NCI-H2227 (cell line): ENCODE data around the gene MBOAT2.
"Not testable (repeated sequence)": the region's sequence is repeated elsewhere in the genome, so short reads cannot be mapped to it uniquely, and the experiment has no call there.

ENCODE experiments used
- DNase-seq: peaks from one replicate; lab custom pipeline; 2025; ENCODE audit not compliant: unreplicated experiment; lab: John Stamatoyannopoulos, UW

The MBOAT2 gene, protein sequence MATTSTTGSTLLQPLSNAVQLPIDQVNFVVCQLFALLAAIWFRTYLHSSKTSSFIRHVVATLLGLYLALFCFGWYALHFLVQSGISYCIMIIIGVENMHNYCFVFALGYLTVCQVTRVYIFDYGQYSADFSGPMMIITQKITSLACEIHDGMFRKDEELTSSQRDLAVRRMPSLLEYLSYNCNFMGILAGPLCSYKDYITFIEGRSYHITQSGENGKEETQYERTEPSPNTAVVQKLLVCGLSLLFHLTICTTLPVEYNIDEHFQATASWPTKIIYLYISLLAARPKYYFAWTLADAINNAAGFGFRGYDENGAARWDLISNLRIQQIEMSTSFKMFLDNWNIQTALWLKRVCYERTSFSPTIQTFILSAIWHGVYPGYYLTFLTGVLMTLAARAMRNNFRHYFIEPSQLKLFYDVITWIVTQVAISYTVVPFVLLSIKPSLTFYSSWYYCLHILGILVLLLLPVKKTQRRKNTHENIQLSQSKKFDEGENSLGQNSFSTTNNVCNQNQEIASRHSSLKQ

DNA sequence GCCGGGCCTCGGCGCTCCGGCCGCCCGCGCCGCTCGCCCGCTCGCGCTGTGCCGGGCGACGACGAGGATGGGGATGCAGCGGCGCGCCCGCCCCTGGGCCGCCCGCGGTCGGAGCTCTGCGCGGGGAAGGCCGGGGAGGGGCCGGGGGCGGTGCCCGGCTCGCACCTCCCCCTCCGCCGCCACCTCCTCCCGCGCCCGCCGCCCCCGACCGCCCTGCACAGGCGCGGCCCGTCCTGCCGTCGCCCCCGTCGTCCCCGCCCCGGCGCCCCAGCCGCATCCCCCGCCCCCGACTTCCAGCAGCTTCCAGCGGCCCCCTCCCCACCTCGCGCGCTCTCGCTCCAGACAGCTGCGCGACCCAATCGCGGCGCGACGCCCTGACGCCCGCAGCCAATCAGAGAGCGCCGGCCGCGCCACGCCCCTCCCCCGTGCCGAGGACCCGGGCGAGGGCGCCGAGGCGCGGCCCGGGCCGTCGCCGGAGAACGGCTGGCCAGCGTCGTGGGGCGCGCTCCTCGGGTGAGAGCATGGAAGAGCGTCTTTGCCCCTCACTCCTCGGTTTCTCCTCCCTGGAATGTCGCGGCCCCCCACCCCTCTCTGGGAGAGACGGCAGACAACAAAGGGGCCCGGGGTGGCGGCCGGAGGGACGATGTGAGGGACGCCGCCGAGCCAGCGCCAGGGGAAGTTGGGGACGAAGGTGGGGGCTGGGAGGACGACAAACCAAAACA lies at the start of gene MBOAT2:
MBOAT2 (minus strand) TSS at position 69 of the 722 bp plus-strand sequence. CDS start 70 bp downstream, outside the sequence.
- DNase-seq = peak; percentile 97

DNA sequence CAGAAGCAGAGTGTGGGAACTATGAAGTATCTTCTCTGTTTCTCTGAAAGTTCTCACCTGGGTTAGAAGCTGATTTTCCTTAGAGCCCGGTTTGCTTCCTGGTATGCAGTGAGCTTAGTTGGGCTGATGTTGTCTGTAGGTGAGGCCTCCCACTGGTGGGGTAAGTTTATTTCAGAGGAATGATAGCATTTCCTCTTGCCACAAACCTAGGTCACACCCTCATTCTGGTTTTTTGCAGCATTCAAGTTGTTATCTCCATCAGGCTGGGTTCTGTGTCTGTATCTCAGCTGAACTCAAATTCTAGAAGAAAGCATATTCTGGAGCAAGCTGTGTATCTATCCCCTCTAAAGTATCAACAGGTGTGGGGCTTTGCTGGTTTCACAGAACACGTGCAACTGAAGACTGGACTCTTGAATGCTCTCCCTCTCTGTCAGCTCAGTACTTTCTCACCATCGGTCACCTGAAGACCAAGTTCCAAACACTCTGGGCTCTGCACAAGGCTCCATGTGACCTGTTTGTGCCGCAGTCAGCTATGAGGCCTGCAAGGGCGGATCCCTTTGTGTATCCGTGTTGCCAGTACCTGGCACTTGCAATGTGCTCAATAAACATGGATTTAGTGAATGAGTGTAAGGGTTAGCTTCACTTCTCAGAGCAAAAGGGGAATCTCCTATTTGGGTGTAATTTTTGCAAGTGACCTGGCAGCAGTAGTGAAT lies 49.5 kb upstream of the MBOAT2 start:
- no peak for DNase-seq

DNA sequence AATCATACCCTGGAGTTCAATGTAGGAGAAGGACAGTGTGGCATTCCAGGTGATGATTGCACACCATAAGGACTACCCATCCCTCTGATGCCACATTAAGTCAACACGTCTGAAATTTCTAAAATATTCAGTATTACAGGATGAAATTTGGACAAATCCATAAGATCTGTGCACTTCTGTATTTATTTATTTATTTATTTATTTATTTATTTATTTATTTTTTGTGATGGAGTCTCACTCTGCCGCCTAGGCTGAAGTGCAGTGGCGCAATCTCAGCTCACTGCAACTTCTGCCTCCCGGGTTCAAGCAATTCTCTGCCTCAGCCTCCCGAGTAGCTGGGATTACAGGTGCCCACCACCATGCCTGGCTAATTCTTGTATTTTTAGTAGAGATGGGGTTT lies 48.0 kb upstream of the MBOAT2 start:
- not testable (repeated sequence) for DNase-seq

DNA sequence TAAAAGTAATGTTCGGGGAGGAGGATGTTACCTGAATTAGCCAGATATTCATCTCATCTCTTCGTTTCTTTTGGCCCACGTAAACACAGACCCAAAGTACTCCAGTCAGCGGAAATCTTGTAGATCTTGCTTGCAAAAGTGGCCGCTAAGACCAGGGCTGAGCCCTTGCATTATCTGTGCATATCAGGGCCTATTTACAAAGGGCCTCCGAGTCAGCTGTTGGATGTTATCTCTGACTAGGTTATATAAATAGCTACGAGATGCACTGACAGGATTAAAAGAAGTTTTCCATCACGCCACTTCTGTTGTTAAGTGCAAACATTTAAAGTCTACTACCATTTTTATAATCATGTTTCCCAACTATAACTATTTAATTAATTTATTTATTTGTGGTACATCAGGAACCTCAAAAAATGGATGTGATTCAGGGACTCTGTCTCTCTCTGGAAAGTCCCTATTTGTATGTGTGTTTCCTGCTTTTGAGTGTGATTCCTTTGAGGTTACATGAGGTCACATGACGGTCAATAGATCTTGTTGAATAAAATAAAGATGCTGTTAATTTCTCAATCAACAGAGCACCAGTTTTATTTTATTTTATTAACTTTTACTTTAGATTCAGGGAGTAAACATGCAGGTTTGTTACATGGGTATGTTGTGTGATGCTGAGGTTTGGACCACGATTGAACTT lies 46.8 kb upstream of the MBOAT2 start:
- DNase-seq = no peak

DNA sequence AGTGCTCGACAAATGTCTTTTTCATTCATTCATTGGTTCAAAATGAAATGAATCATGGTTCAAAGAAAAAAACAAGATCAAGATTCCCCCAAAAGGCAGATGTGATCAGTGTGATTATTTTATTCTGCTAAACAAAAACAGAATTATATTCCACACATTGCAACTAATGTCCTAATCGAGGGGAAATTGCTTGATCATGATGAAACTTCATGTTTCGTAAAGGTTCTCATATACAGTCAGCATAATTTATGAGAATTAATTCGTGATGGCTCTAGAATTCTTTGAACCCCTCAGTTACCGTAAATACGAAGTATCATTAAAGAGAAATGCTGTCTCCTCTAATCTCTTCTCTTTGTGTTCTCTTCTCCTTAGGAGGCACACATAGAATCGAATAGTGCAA lies 42.1 kb upstream of the MBOAT2 start:
- no peak for DNase-seq

DNA sequence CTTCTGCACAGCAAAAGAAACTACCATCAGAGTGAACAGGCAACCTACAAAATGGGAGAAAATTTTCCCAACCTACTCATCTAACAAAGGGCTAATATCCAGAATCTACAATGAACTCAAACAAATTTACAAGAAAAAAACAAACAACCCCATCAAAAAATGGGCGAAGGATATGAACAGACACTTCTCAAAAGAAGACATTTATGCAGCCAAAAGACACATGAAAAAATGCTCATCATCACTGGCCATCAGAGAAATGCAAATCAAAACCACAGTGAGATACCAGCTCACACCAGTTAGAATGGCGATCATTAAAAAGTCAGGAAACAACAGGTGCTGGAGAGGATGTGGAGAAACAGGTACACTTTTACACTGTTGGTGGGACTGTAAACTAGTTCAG lies 40.0 kb upstream of the MBOAT2 start:
- not testable (repeated sequence) for DNase-seq

DNA sequence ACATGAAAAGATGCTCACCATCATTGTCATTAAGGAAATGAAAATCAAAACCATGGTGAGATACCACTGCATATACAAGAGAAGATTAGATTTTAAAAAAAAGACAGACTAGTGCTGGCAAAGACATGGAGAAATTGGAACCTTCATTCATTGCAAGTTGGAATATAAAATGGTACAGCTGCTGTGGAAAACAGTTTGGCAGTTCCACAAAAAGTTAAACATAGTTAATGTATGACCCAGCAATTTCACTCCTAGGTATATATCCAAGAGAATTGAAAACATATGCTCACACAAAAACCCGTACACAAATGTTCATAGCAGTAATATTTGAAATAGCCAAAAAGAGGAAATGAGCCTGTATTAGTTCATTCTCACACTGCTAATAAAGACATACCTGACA lies 33.7 kb upstream of the MBOAT2 start:
- DNase-seq = no peak

DNA sequence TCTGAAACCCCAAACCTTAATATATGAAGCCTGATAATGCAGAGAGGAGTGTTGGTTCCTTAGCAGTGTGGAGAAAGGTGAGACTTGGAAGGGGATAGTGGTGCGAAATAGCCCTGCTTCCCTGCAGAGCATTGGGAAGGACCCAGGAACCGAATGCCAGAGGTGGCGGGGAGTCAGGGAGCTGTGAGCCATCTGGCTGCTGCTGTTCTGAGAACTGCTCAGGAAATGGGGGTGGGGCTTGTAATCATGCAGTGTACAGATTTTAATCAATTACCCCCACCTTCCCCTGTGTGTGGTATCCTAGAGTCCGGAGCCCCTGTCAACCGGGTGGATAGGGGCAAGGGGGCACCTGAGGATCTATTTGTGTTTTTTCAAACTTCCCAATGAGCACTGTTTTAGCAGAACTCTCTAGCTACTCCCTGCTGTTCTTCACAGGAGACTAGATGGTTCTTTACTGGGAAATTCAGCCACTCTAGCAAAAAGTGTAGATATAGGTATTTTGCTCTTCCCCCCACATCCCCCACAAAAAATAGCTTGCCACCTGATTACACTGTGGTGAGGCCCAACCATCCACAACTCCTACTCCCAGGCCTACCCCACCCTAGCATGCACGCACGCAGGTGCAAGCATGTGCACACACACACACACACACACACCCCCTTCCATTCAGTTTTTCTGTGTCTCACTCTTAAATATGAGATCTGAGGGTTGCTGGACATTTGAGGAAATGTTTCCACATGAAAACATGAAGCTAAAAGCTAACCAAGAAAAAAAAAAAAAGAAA lies 30.1 kb upstream of the MBOAT2 start:
- no peak for DNase-seq

DNA sequence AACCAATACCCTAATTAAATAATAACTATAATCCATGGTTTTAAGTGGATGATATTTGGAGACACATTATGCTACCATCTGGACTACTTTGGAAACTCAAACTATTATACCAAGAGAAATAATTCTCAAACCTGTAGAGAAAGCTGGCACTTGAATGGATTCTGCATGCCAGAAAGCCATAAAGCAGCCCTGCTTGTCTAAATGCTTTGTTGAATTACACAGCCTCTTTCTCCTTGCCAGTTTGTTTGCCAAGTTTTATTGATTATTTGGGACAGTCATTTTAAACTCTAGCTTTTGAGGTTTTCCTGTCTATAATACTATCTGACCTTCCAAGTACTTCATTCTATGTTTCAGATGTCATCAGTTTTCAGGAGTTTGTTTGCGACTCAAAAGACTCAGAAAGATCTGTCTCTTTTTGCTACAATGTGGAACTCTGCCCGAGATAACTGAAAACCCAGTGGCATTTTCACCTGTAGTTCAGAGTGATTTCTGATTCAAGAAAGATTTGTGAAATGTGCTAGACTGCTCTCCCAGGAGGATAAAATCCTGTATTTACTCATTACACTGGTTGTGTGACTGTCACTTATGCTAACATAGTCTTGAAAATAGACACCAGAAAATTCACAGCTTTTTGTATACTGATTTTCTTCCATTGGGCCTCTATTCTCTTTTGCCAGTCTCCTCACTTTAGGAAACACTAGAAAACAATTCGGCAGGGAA lies 29.2 kb upstream of the MBOAT2 start:
- no peak for DNase-seq

DNA sequence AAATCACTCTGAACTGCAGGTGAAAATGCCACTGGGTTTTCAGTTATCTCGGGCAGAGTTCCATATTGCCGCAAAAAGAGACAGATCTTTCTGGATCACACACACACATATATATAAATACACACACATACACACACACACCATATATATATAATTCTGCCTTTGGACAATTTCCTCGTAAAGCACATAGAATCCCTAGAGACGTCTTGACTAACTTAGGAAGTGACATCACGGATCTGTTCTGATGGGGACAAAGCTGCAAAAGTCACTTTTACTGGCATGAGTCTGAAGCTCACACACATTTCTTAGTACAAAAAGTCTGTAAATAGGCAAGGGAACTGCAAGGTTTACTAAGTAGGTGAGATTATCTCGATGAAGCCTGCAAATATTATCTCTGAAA lies 28.6 kb upstream of the MBOAT2 start:
- DNase-seq = no peak

DNA sequence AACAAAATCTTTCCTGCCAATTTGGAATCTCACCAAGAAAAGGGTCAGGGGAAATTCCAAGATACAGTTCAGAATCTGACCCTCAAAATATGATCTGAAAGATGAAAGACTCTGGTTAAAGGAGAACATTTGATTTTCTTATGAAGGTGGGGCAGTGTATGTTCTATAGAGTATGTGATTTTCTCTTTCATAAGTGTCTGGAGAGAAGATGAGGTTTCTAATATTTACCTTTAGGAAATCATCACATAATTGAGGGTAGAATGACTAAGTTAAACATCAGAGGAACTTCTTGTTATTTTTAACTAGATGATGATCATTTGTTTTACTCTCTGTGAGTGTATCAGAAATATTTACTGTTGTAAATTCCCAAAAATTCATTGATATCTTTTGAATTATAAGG lies 27.8 kb upstream of the MBOAT2 start:
- DNase-seq = no peak

DNA sequence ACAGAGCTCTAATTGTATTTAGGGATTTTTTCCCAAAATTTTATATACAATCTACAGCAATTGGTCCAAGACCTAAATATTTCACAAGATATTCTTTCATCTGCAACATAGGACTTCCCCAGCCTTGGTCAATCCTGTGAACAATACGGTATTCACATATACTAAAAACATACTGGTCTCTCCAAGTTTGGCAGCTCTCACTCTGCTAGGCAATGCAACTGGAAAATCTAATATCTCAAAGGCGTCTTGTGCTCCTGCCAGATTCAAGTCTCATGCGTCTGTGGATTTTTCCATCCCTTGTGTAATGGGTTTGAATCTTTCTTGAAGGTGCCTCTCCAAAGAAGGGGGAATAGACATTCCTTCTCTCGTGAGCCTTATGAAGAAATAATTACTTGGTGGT lies 27.4 kb upstream of the MBOAT2 start:
- no peak for DNase-seq

DNA sequence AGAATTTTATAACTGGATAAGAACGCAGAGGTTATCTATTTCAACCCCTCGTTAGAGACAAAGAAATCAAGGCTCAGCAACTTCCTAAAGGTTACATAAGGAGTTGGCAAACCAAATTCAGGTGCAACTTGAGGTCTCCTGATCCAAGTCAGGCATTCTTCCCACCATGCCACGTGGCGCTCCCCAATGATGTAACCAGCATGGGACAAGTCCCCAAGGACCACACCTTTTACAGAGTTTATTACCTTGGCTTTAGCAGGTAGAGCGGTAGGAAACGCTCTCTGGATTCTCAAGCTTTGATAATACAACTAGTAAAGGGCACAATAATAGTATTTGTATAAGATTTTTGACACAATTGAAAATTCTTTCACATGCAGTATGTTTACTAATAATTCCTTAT lies 26.7 kb upstream of the MBOAT2 start:
- DNase-seq = no peak

DNA sequence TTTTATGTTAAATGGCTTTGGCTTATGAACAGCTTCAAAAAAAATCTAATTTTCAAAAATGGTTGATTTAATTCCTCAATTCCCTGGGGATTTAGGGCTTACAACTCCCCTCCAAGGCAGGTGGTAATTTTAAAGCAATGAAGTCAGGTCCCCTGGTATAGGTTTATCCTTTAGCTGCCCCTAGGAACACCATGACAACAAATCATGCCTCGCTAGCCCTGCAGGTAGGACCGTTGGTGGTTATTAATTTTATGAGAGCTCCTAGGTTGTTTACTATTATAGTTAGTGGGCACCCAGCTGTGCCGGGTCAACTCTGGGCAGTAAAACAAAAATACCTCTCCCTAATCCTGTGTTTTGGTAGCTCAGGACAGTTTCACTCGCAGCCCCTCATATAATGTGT lies 26.2 kb upstream of the MBOAT2 start:
- peak; percentile 28 for DNase-seq

DNA sequence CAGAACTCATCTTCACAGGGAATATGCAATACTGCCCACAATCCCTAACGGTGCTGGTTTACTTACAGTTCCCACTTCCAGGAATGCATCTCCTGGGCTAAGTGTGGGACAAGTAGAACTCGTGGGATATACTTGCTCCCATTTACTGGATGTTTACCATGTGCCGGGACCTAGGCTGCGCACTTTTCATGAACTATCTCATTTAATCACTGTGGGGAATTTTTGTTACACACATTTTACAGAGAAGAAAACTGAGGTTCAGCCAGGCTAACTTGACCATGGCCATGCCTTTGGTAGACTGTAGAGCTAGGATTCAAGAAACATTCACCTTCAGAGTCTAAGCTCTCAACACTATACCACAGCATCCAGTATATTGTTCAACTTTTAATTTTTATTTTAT lies 24.4 kb upstream of the MBOAT2 start:
- no peak for DNase-seq

DNA sequence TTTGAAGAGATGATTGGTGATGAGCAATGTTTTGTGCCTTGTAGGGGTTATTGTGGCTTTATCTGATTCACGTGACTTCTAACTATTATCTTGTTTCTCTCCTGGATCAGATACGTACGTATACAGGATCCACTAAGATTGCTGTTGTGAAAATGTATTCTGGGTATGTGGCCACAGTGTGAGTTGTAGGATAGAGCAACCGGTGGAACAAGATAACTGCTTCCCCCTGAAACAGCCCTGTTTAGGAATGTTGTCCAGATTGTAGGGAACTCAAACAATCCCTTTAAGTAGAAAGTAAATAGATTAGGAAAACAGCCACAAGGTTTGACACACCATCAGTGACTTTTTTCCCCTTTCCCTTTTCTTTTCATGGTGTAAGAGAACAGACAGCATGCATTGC lies 22.3 kb upstream of the MBOAT2 start:
- no peak for DNase-seq

DNA sequence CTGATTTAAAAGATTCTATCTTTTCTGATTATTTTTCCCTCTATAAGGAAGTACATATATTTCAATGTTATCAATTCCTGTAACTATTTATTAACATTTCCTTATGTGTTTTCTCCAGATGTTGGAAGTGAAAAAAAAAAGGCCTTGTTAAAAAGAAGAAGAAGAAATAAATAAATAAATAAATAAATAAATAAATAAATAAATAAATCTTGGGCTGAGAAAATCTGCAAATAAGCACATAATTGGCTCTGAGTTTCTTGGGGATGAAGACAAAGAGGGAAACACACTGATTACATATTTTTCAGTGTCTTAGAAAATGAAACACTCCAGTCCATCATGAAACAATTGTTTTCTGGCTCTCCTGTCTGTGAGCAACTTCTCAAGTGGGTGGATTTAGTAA lies 21.1 kb upstream of the MBOAT2 start:
- DNase-seq = no peak

DNA sequence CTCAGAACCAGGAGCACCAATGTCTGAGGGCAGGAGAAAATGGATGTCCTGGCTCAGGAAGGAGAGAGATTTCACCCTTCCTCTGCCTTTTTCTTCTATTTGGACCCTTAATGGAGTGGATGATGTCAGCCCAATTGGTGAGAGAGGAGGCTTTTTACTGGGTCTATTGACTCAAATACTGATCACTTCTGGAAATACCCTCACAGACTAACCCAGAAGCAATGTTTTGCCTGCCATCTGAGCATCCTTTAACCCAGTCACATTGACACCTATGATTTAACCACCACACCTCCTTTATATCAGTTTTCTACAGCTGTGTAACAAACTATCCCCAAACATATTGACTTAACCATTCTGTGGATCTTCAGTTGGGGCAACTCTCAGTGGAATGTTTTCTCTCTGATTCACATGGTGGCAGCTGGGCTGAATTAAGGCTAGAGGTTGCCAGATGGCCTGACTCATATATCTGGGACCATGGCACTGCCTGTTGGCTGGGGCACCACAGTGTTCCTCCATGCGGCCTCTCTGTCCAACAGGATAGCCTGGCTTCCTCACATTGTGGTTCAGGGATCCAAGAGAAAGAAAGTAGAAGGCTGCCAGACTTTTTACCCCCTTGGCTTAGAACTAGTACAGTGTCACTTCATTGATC lies 18.2 kb upstream of the MBOAT2 start:
- no peak for DNase-seq

DNA sequence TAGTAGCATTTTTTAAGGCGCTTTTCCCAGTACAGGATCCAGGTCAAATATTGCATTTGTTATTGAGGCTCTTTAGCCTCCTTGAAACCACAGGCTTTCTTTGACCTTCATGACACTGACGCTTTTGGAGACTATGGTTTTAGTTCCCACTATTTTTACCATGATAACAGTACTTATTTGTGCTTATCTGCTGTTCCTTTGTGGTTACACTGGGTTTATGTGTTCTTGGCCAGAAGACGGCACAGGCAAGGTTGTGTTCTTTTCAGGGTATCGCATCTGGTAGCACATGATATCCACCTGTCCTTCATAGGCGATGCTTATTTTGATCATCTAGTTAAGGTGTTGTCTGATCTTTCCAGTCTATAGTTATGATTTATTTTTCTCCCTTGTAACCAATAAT lies 16.8 kb upstream of the MBOAT2 start:
- DNase-seq = no peak
